ENCODE measurements around the gene TBRG1.

The TBRG1 gene

DNA sequence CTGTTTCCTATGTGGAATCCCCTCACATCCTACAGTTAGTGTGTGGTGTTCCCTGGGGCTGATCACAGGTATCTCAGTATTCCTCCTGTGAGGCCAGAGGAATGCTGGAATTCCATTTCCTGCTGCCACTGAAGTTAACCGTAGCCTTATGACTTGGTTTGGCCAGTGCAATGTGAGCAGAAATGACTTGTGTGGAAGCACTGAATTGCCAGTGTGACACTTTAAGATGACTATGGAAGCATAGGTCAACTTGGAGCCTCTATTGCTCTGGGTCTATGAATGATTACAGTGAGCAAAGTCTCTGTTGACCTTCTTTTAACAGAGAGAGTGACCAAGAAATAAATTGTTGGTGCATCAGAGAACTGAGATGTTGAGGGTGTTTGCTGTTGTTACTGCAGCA, 16.5 kb downstream of the TBRG1 start:
- ChIA-PET CTCF (interaction anchor here (0.6 kb wide), 1 partner anchor 9 kb away, joined by 3 read pairs; no protein-coding TSS in a partner anchor), POLR2A (interaction anchor here (1.0 kb wide), 1 partner anchor 17 kb away, joined by 3 read pairs; the partner anchor contains the start of gene TBRG1)
- no peak for TF ChIP-seq ELF4 (IDR thresholded peaks at IDR 0.05)
- no peak for TF ChIP-seq ARNT (IDR thresholded peaks at IDR 0.05)
- TF ChIP-seq BHLHE40 (IDR thresholded peaks at IDR 0.05; ENCODE audit: borderline replicate concordance), result no peak
- TF ChIP-seq SUZ12 (IDR thresholded peaks at IDR 0.05), result no peak
- no peak for TF ChIP-seq ZNF384 (IDR thresholded peaks at IDR 0.05)
- no peak for TF ChIP-seq SP1 (IDR thresholded peaks at IDR 0.05)
- TF ChIP-seq CTBP1 (IDR thresholded peaks at IDR 0.05; ENCODE audit: borderline replicate concordance), result no peak
- TF ChIP-seq L3MBTL2 (conservative IDR thresholded peaks at IDR 0.05), result no peak
- TF ChIP-seq, protein P1, sequence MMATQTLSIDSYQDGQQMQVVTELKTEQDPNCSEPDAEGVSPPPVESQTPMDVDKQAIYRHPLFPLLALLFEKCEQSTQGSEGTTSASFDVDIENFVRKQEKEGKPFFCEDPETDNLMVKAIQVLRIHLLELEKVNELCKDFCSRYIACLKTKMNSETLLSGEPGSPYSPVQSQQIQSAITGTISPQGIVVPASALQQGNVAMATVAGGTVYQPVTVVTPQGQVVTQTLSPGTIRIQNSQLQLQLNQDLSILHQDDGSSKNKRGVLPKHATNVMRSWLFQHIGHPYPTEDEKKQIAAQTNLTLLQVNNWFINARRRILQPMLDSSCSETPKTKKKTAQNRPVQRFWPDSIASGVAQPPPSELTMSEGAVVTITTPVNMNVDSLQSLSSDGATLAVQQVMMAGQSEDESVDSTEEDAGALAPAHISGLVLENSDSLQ (IDR thresholded peaks at IDR 0.05), result no peak
- no peak for TF ChIP-seq FOXA1 (IDR thresholded peaks at IDR 0.05)
- no peak for DNase-seq (ENCODE audit: extremely low spot score)

DNA sequence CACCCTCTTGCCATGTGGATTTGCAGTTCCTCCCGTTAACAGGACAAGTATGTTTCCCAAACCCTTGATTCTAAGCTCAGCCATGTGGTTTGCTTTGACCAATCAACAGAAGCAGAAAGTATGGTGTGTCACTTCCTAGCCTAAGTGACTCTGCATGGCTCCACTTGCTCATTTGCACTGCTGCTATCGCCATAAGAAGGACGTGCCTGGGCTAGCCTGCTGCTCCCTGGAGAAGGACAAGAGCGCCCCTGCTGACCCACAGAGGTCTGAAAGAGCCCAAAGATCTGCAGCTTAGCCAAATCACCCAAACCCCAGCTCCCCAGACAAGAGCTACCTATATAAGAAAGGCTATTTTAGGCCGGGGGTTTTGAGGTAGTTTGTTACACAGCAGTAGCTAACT, 18.0 kb downstream of the TBRG1 start:
- ChIA-PET CTCF (interaction anchor here (0.9 kb wide), 1 partner anchor 106 kb away, joined by 3 read pairs; no protein-coding TSS in a partner anchor), POLR2A (interaction anchor here (0.7 to 0.8 kb wide), 2 partner anchors 18 to 236 kb away, joined by 3 read pairs; partner anchors contain the start of gene TBRG1)
- no peak for DNase-seq (ENCODE audit: extremely low spot score)
- TF ChIP-seq LEF1 (IDR thresholded peaks at IDR 0.05; ENCODE audit: borderline replicate concordance) (no peak), TARDBP (IDR thresholded peaks at IDR 0.05) (no peak), FOXA1 (IDR thresholded peaks at IDR 0.05) (no peak), ARNT (IDR thresholded peaks at IDR 0.05) (no peak), ZNF384 (IDR thresholded peaks at IDR 0.05) (no peak), L3MBTL2 (conservative IDR thresholded peaks at IDR 0.05) (no peak), HDGF (IDR thresholded peaks at IDR 0.05; ENCODE audit: borderline replicate concordance) (no peak), FOXK2 (IDR thresholded peaks at IDR 0.05) (no peak), NFRKB (IDR thresholded peaks at IDR 0.05) (no peak), CTBP1 (IDR thresholded peaks at IDR 0.05; ENCODE audit: borderline replicate concordance) (no peak), ELF4 (IDR thresholded peaks at IDR 0.05) (no peak), FOXM1 (IDR thresholded peaks at IDR 0.05; ENCODE audit: borderline replicate concordance) (no peak), SUZ12 (IDR thresholded peaks at IDR 0.05) (no peak), SP1 (IDR thresholded peaks at IDR 0.05) (no peak), BHLHE40 (IDR thresholded peaks at IDR 0.05; ENCODE audit: borderline replicate concordance) (no peak)
- TF ChIP-seq, protein P1 (IDR thresholded peaks at IDR 0.05), result no peak

DNA sequence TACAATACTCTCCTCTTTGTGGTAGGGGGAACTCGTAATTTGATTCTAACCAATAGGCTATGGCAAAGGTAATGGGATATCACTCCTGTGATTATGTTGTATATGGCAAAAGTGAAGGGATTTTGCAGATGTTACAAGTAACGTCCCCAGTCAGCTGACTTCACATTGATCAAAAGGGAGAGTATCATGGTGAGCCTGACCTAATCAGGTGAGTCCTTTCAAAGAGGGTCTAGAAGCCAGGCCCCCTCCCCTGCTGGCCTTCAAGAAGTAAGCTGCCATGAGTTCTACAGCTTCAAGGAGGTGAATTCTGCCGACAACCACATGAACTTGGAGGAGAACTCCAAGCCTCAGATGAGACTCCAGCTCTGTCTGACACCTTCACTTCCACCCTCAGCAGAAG, 20.0 kb downstream of the TBRG1 start:
- ChIA-PET POLR2A (interaction anchor here (0.6 to 1.0 kb wide), 2 partner anchors 20 to 311 kb away, joined by 3 read pairs; partner anchors contain the start of genes CCDC15 and TBRG1), CTCF (interaction anchor here (0.8 kb wide), 1 partner anchor 1381 kb away, joined by 3 read pairs; no protein-coding TSS in a partner anchor)
- TF ChIP-seq FOXK2 (IDR thresholded peaks at IDR 0.05), result no peak
- no peak for TF ChIP-seq ZNF384 (IDR thresholded peaks at IDR 0.05)
- no peak for TF ChIP-seq ARNT (IDR thresholded peaks at IDR 0.05)
- no peak for TF ChIP-seq FOXM1 (IDR thresholded peaks at IDR 0.05; ENCODE audit: borderline replicate concordance)
- TF ChIP-seq, protein P1 (IDR thresholded peaks at IDR 0.05), result no peak
- no peak for TF ChIP-seq L3MBTL2 (conservative IDR thresholded peaks at IDR 0.05)
- TF ChIP-seq FOXA1 (IDR thresholded peaks at IDR 0.05), result no peak
- no peak for TF ChIP-seq SUZ12 (IDR thresholded peaks at IDR 0.05)
- no peak for DNase-seq (ENCODE audit: extremely low spot score)

DNA sequence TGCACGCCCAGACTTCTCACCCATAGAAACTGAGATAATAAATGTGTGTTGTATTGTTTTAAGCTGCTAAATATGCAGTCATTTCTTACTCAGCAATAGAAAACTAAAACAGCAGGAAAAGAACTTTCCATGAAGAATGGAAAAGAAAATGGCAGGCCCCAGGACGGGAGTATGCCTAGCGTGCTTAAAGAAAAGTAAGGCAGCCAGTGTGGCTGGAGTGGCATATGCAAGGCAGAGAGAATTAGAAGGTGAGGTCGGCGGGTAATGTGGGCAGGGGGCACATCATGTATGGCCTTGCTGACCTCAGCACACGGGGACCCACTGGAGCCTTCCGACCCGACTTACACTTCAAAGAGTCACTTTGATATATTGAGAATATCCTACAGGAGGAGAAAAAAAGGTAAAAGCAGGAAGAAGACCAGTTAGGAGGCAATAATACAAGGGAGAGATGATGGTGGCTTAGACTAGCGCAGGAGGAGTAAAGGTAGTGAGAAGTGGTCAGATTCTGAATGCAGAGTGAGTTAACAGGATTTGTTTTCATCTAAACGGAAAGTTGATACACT, 20.5 kb downstream of the TBRG1 start:
- no peak for DNase-seq (ENCODE audit: extremely low spot score)
- ChIA-PET CTCF (interaction anchor here (0.8 to 1.9 kb wide), 2 partner anchors 12 to 1382 kb away, joined by 3 to 7 read pairs; no protein-coding TSS in a partner anchor), POLR2A (interaction anchor here (0.6 to 1.0 kb wide), 2 partner anchors 21 to 310 kb away, joined by 3 read pairs; partner anchors contain the start of genes CCDC15 and TBRG1)
- TF ChIP-seq BHLHE40 (IDR thresholded peaks at IDR 0.05; ENCODE audit: borderline replicate concordance), result no peak
- TF ChIP-seq FOXA1 (IDR thresholded peaks at IDR 0.05), result no peak
- TF ChIP-seq FOXK2 (IDR thresholded peaks at IDR 0.05), result no peak
- TF ChIP-seq CTBP1 (IDR thresholded peaks at IDR 0.05; ENCODE audit: borderline replicate concordance), result no peak
- TF ChIP-seq SUZ12 (IDR thresholded peaks at IDR 0.05), result no peak
- no peak for TF ChIP-seq FOXM1 (IDR thresholded peaks at IDR 0.05; ENCODE audit: borderline replicate concordance)
- no peak for TF ChIP-seq NFRKB (IDR thresholded peaks at IDR 0.05)
- no peak for TF ChIP-seq SP1 (IDR thresholded peaks at IDR 0.05)
- TF ChIP-seq ZNF384 (IDR thresholded peaks at IDR 0.05), result no peak
- no peak for TF ChIP-seq LEF1 (IDR thresholded peaks at IDR 0.05; ENCODE audit: borderline replicate concordance)
- TF ChIP-seq ARNT (IDR thresholded peaks at IDR 0.05), result no peak
- TF ChIP-seq ELF4 (IDR thresholded peaks at IDR 0.05), result no peak

DNA sequence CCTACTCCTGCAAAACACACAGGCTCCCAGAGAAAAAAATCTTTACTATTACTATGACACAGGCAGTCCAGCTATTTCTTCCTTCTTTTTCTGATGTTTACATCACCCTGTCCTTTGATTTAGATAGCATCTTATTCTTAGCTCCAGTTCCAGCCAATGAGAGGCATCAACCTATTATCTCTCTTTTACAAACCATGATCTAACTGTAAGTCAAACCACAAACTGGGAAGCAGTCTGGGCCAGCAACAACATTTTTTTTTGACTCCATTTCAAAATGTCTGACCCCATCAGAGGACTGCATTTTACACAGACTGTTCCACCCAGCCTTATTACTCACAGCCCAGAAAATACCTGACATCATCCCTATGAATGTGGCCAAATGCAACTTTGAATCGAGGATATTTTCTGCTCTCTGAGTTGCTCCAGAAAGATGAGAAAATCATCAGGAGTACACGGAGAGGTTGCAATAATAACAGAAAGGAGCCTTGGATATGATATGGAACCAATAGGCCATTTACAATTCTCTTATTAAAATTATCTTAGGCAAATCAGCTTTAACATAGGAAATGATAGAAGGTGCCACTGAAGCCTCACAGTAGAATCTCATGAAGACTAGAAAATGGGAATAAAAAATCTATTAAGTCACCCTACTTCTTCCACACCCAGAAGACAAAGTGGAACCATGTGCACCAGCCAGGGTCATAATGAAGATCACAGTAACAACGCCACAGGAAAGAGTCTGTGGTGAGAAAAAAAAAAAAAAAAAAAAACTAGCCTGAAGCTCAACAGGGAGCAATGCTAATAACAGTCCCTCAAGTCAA, 21.2 kb downstream of the TBRG1 start:
- ChIA-PET CTCF (interaction anchor here (0.6 to 1.9 kb wide), 7 partner anchors 11 to 222 kb away, joined by 3 to 7 read pairs (median 4); no protein-coding TSS in a partner anchor), POLR2A (interaction anchor here (1.0 kb wide), 2 partner anchors 13 to 310 kb away, joined by 3 read pairs; partner anchors contain the start of gene CCDC15)
- TF ChIP-seq TARDBP (IDR thresholded peaks at IDR 0.05), result no peak
- TF ChIP-seq LEF1 (IDR thresholded peaks at IDR 0.05; ENCODE audit: borderline replicate concordance), result no peak
- TF ChIP-seq NFRKB (IDR thresholded peaks at IDR 0.05), result no peak
- TF ChIP-seq CTBP1 (IDR thresholded peaks at IDR 0.05; ENCODE audit: borderline replicate concordance), result no peak
- no peak for TF ChIP-seq ELF4 (IDR thresholded peaks at IDR 0.05)
- TF ChIP-seq ARNT (IDR thresholded peaks at IDR 0.05), result no peak
- TF ChIP-seq BHLHE40 (IDR thresholded peaks at IDR 0.05; ENCODE audit: borderline replicate concordance), result no peak
- TF ChIP-seq SUZ12 (IDR thresholded peaks at IDR 0.05), result no peak
- TF ChIP-seq FOXM1 (IDR thresholded peaks at IDR 0.05; ENCODE audit: borderline replicate concordance), result no peak
- TF ChIP-seq HDGF (IDR thresholded peaks at IDR 0.05; ENCODE audit: borderline replicate concordance), result no peak
- no peak for TF ChIP-seq ZNF384 (IDR thresholded peaks at IDR 0.05)
- TF ChIP-seq FOXK2 (IDR thresholded peaks at IDR 0.05), result no peak
- DNase-seq (ENCODE audit: extremely low spot score), result no peak

All from HEK293T (cell line).